MCF 10A (cell line): Measurements from ENCODE around the gene EXOC6. TPM values are rescaled to one million over a fixed set of nuclear protein-coding genes. Genes with fewer than 3 reads are reported as not detected.

Source experiments
- BruUV-seq: library from RNA; stranded (reverse); fragments of 400-500 nt; replicated peaks from 2 replicates; lab custom pipeline; 2021; lab: Mats Ljungman, UMichigan
- CTCF ChIA-PET: fragments of 300-600 bp; sonication (Branson Sonifier 250); formaldehyde crosslinking; extraction: SDS; loops from one replicate; lab custom pipeline; 2021; ENCODE audit warnings: antibody characterized with exemption, inconsistent platforms; lab: Yijun Ruan, JAX
- POLR2A ChIA-PET: fragments of 300-600, 350-650 bp; sonication (Branson Sonifier 250); formaldehyde crosslinking; extraction: SDS; loops from one replicate; lab custom pipeline; 2020; ENCODE audit warnings: antibody characterized with exemption, inconsistent platforms; lab: Yijun Ruan, JAX
- DNase-seq: peaks from one replicate; pipeline ENCODE4 v3.0.0-alpha.2; 2018; ENCODE audit not compliant: unreplicated experiment
- H3K27ac Mint-ChIP-seq: one replicate; pipeline ENCODE4 v1.8.0; 2022; ENCODE audit warnings: mild to moderate bottlenecking, low read depth, mixed read lengths; ENCODE audit not compliant: unreplicated experiment
- H3K27me3 Mint-ChIP-seq: one replicate; pipeline ENCODE4 v1.8.0; 2022; ENCODE audit warnings: mixed read lengths; ENCODE audit not compliant: insufficient read depth, unreplicated experiment
- H3K36me3 Mint-ChIP-seq: one replicate; pipeline ENCODE4 v1.8.0; 2022; ENCODE audit warnings: mild to moderate bottlenecking, moderate library complexity, mixed read lengths; ENCODE audit not compliant: insufficient read depth, unreplicated experiment
- H3K4me1 Mint-ChIP-seq: one replicate; pipeline ENCODE4 v1.8.0; 2022; ENCODE audit warnings: mixed read lengths; ENCODE audit not compliant: insufficient read depth, unreplicated experiment
- H3K4me3 Mint-ChIP-seq: one replicate; pipeline ENCODE4 v1.8.0; 2022; ENCODE audit warnings: mild to moderate bottlenecking, moderate library complexity, mixed read lengths; ENCODE audit not compliant: unreplicated experiment
- H3K9me3 Mint-ChIP-seq: one replicate; pipeline ENCODE4 v1.8.0; 2022; ENCODE audit warnings: mixed read lengths; ENCODE audit not compliant: unreplicated experiment
- CTCF ChIP-seq: fragments of 200-600 bp; IDR thresholded peaks from one replicate; pipeline ENCODE4 v1.8.0; 2022; ENCODE audit warnings: antibody characterized with exemption, mild to moderate bottlenecking; ENCODE audit not compliant: unreplicated experiment
- intact Hi-C: fragments of 100-400 bp; cut with micrococcal nuclease; formaldehyde crosslinking; loops from 2 replicates; pipeline ENCODE4 v1.14.1; 2022
- total RNA-seq: library from RNA; stranded (reverse); gene quantifications from 2 replicates; pipeline ENCODE4 v1.2.3, GENCODE V29; 2022

The EXOC6 gene
- total RNA-seq, 1 experiment from 2014 or later, result 6.6 TPM

GRCh38 chr10:93066544-93066913 lies 218.2 kb downstream of the EXOC6 start:
- intact Hi-C loops, result no loop called here
- no peak for TF ChIP-seq CTCF
- Mint-ChIP-seq H3K4me1 (no peaks in the 10 kb centered on the region), H3K27ac (no peak overlapping the region), H3K36me3 (no peaks in the 10 kb centered on the region), H3K9me3 (no peaks in the 10 kb centered on the region), H3K4me3 (no peak overlapping the region), H3K27me3 (peaks cover 28% of the 10 kb centered on the region)
- BruUV-seq, result no TSS peak
- POLR2A ChIA-PET, result no interaction called here
- DNase-seq, result no peak
- CTCF ChIA-PET, result interaction anchor here (0.7 to 1.1 kb wide), 2 partner anchors 12 to 13 kb away, joined by 3 to 5 read pairs; no protein-coding TSS in a partner anchor

DNA sequence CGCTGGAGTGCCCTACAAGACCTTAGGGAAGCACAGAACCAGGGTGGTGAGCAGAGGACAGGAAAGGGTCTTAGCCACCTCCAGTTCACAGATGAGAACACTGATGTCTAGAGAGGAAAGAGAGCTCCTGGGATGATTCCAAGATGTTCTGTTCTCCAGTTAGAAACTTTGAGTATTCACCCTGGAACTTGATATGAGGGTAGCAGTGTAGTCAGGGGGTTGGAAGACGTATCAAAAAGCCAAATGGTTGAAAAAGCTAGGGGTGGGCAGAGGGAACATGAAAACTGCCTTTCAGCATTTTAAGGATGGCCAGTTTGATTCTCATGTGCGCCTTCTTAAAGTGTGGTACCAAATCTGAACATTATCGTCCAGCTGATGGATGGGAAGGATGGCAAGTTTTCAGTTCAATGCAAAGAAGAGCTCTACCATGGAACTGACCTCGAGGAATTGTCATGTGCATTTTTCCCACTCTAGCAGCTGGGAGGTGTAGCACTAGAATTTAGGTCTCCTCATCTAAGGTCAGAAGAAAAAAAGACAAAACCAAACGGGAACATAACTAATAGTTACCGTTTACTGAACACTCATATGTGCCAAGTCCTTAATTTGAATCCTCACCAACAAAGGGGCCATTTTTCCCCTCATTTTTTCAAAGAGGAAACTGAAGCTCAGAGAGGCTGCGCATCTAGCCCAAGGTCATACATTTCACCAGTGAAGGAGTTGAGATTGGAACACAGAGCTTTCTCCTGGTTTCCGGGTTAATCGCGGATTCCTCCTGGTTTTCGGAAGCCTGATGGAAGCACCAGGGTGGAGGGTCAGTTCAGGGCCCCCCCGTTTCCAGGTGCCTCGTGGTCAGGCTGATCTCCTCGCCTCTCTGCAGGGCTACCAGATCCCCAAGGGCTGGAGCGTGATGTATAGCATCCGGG lies 219.4 kb downstream of the EXOC6 start:
- DNase-seq, result no peak
- Mint-ChIP-seq H3K36me3 (no peaks in the 10 kb centered on the region), H3K4me3 (no peak overlapping the region), H3K9me3 (no peaks in the 10 kb centered on the region), H3K27me3 (peaks cover 37% of the 10 kb centered on the region), H3K27ac (no peak overlapping the region), H3K4me1 (no peaks in the 10 kb centered on the region)
- intact Hi-C loops, result no loop called here
- no TSS peak for BruUV-seq
- ChIA-PET POLR2A (interaction anchor here (1.1 kb wide), 1 partner anchor 33 kb away, joined by 3 read pairs; no protein-coding TSS in a partner anchor), CTCF (interaction anchor here (0.7 to 1.2 kb wide), 4 partner anchors 10 to 222 kb away, joined by 3 to 6 read pairs (median 4); no protein-coding TSS in a partner anchor)
- TF ChIP-seq CTCF, result no peak

DNA sequence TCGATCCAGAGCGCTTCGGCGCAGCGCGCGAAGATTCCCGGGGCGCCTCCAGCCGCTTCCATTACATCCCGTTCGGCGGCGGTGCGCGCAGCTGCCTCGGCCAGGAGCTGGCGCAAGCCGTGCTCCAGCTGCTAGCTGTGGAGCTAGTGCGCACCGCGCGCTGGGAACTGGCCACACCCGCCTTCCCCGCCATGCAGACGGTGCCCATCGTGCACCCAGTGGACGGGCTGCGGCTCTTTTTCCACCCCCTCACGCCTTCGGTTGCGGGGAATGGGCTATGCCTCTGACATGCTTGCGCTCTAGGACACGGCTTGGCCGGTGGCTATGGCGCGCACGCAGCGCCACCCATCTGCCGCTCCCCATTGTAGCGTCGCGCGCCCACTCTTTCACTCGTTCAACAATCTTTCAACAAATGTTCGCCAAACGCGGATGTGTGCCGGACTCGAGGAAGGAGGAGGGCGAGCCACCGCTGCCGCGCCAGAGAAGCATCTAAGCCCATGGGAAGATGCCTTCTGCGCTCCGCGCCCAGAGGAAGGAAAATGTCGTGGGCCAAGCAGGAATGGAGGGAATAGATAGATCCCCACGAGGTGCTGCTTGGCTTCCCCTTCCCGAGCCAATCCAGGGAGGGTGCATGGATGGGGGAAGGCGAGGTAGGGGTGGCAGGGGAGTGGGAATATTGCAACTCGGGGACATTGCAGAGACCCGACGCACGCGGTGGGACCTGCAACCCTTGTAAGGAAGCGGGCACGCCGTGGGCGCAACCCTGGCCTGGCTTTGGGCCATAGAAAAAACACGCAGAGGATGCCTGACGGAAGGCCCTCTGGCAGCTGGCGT lies 220.3 kb downstream of the EXOC6 start:
- no peak for DNase-seq
- intact Hi-C loops, result no loop called here
- no peak overlapping the region for H3K4me3 Mint-ChIP-seq

More for the DNA sequence above, 220.3 kb downstream of the EXOC6 start:
- Mint-ChIP-seq H3K27me3 (peaks cover 45% of the 10 kb centered on the region), H3K36me3 (no peaks in the 10 kb centered on the region), H3K4me1 (no peaks in the 10 kb centered on the region), H3K9me3 (no peaks in the 10 kb centered on the region), H3K27ac (no peak overlapping the region)
- ChIA-PET CTCF (interaction anchor here (1.2 kb wide), 1 partner anchor 11 kb away, joined by 6 read pairs; no protein-coding TSS in a partner anchor), POLR2A (interaction anchor here (1.1 kb wide), 1 partner anchor 34 kb away, joined by 3 read pairs; no protein-coding TSS in a partner anchor)
- BruUV-seq, result no TSS peak
- TF ChIP-seq CTCF, result no peak
